ENCODE measurements around the gene HOPX. TPM values are rescaled to one million over a fixed set of nuclear protein-coding genes. Genes with fewer than 3 reads are reported as not detected.

Gene HOPX
- total RNA-seq, 4 donors from 2014 or later = 0.94 to 5.8 (median 2.1) TPM

DNA sequence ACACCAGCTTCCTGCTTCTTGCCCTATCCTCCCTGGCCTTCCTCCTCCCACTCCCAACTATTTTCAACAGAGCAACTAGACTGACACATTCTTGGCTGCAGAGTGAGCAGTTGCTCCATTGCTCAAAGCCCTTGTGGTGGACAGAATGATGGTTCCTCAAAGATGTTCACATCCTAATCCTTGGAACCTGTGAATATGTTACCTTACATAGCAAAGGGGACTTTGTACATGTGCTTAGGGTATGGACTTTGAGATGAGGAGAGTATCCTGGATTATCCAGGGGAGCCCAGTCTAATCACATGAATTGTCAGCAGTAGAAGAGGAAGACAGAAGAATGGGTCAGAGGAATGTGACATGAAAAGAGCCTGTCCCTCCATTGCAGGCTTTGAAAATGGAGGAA lies 24.9 kb upstream of the HOPX start:
- TF ChIP-seq, protein P1, sequence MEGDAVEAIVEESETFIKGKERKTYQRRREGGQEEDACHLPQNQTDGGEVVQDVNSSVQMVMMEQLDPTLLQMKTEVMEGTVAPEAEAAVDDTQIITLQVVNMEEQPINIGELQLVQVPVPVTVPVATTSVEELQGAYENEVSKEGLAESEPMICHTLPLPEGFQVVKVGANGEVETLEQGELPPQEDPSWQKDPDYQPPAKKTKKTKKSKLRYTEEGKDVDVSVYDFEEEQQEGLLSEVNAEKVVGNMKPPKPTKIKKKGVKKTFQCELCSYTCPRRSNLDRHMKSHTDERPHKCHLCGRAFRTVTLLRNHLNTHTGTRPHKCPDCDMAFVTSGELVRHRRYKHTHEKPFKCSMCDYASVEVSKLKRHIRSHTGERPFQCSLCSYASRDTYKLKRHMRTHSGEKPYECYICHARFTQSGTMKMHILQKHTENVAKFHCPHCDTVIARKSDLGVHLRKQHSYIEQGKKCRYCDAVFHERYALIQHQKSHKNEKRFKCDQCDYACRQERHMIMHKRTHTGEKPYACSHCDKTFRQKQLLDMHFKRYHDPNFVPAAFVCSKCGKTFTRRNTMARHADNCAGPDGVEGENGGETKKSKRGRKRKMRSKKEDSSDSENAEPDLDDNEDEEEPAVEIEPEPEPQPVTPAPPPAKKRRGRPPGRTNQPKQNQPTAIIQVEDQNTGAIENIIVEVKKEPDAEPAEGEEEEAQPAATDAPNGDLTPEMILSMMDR (IDR thresholded peaks at IDR 0.05; ENCODE audit: low read depth) = no peak

DNA sequence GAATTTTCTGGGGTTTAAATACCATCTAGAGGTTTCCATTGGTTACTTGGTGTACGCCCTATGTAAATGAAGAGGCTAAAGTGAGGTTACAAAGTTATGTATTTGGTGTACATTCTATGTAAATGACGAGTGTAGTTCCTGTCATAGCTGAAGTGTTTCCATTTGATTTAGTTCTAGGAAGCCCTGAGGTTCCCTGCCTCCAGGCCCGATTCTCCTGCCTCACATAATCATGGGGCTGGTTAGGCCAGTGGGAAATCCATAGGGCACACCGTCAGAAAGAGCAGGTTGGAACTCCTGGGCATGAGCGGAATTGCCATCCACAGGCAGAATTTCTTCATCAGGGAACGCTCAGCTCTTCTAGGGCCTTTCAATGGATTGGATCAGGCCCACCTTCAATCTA lies 24.2 kb upstream of the HOPX start:
- TF ChIP-seq, protein P1 (IDR thresholded peaks at IDR 0.05; ENCODE audit: low read depth) = no peak

DNA sequence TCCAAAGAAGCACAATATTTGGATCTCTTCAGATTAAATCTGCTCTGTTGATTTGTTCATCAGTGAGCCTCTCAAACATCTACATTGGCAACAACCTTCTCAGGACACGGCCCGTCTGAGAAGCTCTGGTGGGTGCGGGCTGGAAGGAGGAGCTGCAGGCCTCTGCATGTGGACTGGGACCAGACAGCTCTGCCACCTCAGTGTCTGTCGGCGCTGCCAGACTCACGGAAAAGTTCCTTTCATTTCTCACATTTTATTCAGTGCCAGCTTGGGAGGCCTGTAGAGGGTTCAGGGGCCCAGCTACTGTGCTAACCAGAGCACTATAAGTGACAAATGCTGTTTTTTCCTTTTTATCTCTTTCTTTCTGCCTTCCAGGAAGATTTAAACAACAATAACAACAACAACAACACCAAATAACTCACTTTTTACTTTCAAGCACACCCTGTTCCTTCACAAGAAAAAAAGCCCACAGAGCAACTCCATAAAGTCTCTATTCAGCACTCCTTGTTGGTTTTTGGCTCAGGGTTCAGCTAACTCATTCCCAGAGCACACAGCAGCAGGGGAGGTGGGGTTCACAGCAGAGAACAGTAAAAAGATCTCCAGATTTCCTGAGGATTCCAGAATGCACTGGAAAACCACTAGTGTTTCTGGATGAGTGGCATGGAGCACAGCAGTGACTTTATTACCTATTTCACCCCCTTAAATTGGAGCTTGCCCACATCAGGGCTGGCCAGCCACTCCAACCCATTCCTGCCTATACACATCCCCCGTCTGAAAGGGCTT lies 23.2 kb upstream of the HOPX start:
- TF ChIP-seq, protein P1 (IDR thresholded peaks at IDR 0.05; ENCODE audit: low read depth) = no peak

DNA sequence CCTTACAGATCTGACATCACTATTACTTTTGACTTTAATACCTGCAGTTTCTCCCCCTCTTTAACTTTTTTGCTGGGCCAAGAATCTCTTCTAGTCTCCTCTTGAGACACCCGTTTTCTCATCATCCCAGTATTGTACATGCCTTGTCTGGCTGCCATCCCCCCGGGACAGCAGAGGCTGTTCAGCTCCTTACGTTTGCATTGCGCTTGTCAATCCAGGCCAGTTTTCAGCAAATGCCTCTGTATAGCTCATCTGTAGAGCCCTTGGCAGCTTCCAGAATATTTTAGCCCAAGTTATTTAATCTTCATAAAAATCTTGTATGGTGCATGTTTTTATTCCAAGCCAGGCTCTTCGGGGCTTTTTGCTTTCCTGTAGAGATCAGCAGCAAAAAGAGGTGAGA lies 22.3 kb upstream of the HOPX start:
- TF ChIP-seq, protein P1 (IDR thresholded peaks at IDR 0.05; ENCODE audit: low read depth) = no peak

DNA sequence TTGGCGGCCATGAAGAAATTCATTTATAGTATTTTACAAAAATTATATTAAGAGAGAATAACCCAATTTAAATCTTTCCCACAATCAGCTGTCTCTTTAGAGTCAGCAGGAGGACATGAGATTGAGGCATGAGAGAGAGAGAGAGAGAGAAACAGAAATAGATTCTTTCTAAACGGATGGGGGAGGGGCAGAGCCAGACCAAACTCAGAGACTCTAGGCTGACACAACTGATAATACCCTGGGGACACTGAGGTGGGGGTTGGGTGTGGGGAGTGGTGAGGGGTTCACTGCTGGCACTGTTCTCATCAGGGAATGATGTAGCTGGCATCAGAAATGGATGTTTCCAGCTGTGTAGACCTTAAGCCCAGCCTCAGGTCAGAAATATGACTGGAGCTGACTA lies 20.5 kb upstream of the HOPX start:
- TF ChIP-seq, protein P1 (IDR thresholded peaks at IDR 0.05; ENCODE audit: low read depth) = no peak

DNA sequence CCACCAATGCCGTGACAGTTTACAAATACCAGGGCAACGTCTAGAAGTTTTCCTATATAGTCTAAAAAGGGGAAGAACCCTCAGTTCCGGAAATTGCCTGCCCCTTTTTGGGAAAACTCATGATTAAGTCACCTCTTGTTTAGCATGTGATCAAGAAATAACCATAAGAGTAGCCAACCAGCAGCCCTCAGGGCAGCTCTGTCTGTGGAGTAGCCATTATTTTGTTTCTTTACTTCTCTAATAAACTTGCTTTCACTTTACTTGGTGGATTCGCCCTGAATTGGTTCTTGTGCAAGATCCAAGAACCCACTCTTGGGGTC lies 20.0 kb upstream of the HOPX start:
- TF ChIP-seq, protein P1 (IDR thresholded peaks at IDR 0.05; ENCODE audit: low read depth) = no peak

DNA sequence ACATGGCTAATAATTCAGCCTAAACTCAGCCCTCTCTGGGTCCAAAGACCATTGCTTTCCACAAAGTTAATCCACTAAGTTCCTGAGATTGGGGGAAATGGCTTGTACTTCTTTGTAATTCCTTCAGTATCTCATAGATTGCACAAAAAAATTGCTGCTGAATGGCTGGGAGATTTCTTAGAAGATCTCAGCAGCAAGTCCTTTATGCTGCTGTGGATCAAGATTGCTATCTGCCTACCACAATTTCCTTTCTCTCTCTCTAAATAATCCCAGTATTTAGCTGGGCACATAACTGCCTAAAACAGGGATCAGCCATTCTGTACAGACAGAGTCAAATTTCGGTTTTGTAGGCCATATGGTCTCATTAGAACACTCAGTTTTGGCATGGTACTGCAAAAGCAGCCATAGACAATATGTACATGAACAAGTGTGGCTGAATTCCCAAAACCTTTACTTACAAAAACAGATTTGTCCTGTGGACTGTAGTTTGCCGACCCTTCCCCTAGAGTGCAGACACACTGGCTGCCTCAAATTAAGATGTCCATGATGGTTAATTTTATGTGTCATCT lies 18.5 kb upstream of the HOPX start:
- TF ChIP-seq, protein P1 (IDR thresholded peaks at IDR 0.05; ENCODE audit: low read depth) = no peak
